ENCODE data around the gene C1orf87. TPM values are rescaled to one million over a fixed set of nuclear protein-coding genes. Genes with fewer than 3 reads are reported as not detected.

C1orf87 gene
- total RNA-seq, 1 experiment from 2014 or later = not detected

- no peak for TF ChIP-seq CTCF (conservative IDR thresholded peaks at IDR 0.05; ENCODE audit: low read depth, low read length)
- TF ChIP-seq EZH2 (IDR thresholded peaks at IDR 0.05; ENCODE audit: borderline replicate concordance, low read depth, low read length, poor library complexity, severe bottlenecking) = no peak
- H3K9me3 ChIP-seq (ENCODE audit: low read depth, low read length, poor library complexity, severe bottlenecking) = no peaks in the 10 kb centered on the region
- H3K4me1 ChIP-seq (ENCODE audit: insufficient read depth, low read length, poor library complexity, severe bottlenecking) = no peaks in the 10 kb centered on the region
- no peak overlapping the region for H3K4me3 ChIP-seq (ENCODE audit: low read depth, low read length, poor library complexity, severe bottlenecking)
- DNase-seq (ENCODE audit: low spot score) = no peak
- ChIA-PET POLR2A (ENCODE audit: low non-redundant PET) (no interaction called here), CTCF (no interaction called here)
- no TSS peak for BruUV-seq (replicated peaks)
- peaks cover 23% of the 10 kb centered on the region for H3K27me3 ChIP-seq (replicated peaks; ENCODE audit: insufficient read depth, low read depth, low read length, poor library complexity)
- H3K36me3 ChIP-seq (ENCODE audit: insufficient read depth, low read length, poor library complexity, severe bottlenecking) = no peaks in the 10 kb centered on the region
- intact Hi-C loops (cut with micrococcal nuclease; ENCODE audit: unreplicated experiment) = loop anchor here (10.0 kb wide), 1 partner anchor 246 kb away; no protein-coding TSS in a partner anchor
- no peak overlapping the region for H3K27ac ChIP-seq (ENCODE audit: low read depth, low read length, poor library complexity, severe bottlenecking)
These were observed 95.1 kb downstream of the C1orf87 start for GRCh38 chr1:59978511-59978910.

GRCh38 chr1:59978026-59978425 is 95.5 kb downstream of the C1orf87 start:
- CTCF ChIA-PET = no interaction called here
- TF ChIP-seq EZH2 (IDR thresholded peaks at IDR 0.05; ENCODE audit: borderline replicate concordance, low read depth, low read length, poor library complexity, severe bottlenecking) (no peak), CTCF (conservative IDR thresholded peaks at IDR 0.05; ENCODE audit: low read depth, low read length) (no peak)
- Histone ChIP-seq H3K4me3 (ENCODE audit: low read depth, low read length, poor library complexity, severe bottlenecking) (no peak overlapping the region), H3K4me1 (ENCODE audit: insufficient read depth, low read length, poor library complexity, severe bottlenecking) (no peaks in the 10 kb centered on the region), H3K27me3 (replicated peaks; ENCODE audit: insufficient read depth, low read depth, low read length, poor library complexity) (peaks cover 25% of the 10 kb centered on the region), H3K9me3 (ENCODE audit: low read depth, low read length, poor library complexity, severe bottlenecking) (no peaks in the 10 kb centered on the region), H3K27ac (ENCODE audit: low read depth, low read length, poor library complexity, severe bottlenecking) (no peak overlapping the region), H3K36me3 (ENCODE audit: insufficient read depth, low read length, poor library complexity, severe bottlenecking) (no peaks in the 10 kb centered on the region)
- POLR2A ChIA-PET (ENCODE audit: low non-redundant PET) = no interaction called here
- no peak for DNase-seq (ENCODE audit: low spot score)
- intact Hi-C loops (cut with micrococcal nuclease; ENCODE audit: unreplicated experiment) = loop anchor here (10.0 kb wide), 1 partner anchor 247 kb away; no protein-coding TSS in a partner anchor
- BruUV-seq (replicated peaks) = no TSS peak

- intact Hi-C loops (cut with micrococcal nuclease; ENCODE audit: unreplicated experiment) = loop anchor here (1.0 to 10.0 kb wide), 3 partner anchors 149 to 1876 kb away; no protein-coding TSS in a partner anchor
- TF ChIP-seq EZH2 (IDR thresholded peaks at IDR 0.05; ENCODE audit: borderline replicate concordance, low read depth, low read length, poor library complexity, severe bottlenecking) (no peak), CTCF (conservative IDR thresholded peaks at IDR 0.05; ENCODE audit: low read depth, low read length) (no peak)
- Histone ChIP-seq H3K36me3 (ENCODE audit: insufficient read depth, low read length, poor library complexity, severe bottlenecking) (no peaks in the 10 kb centered on the region), H3K4me3 (ENCODE audit: low read depth, low read length, poor library complexity, severe bottlenecking) (no peak overlapping the region), H3K27ac (ENCODE audit: low read depth, low read length, poor library complexity, severe bottlenecking) (no peak overlapping the region), H3K27me3 (replicated peaks; ENCODE audit: insufficient read depth, low read depth, low read length, poor library complexity) (peaks cover 25% of the 10 kb centered on the region), H3K4me1 (ENCODE audit: insufficient read depth, low read length, poor library complexity, severe bottlenecking) (no peaks in the 10 kb centered on the region), H3K9me3 (ENCODE audit: low read depth, low read length, poor library complexity, severe bottlenecking) (no peaks in the 10 kb centered on the region)
- no TSS peak for BruUV-seq (replicated peaks)
- ChIA-PET CTCF (no interaction called here), POLR2A (ENCODE audit: low non-redundant PET) (no interaction called here)
- DNase-seq (ENCODE audit: low spot score) = no peak
These were observed 96.5 kb downstream of the C1orf87 start for GRCh38 chr1:59977075-59977410.
